Stimulated activated effector memory CD8-positive, alpha-beta T cell treated with anti-CD3 and anti-CD28 coated beads, Interleukin-12 subunit alpha, Interleukin-12 subunit beta, amount 100 ng/mL, for 72 hours (primary cell): ENCODE data around the gene NKIRAS1.
"Not testable (repeated sequence)": the region's sequence is repeated elsewhere in the genome, so short reads cannot be mapped to it uniquely, and the experiment has no call there.

ENCODE experiments used
- ATAC-seq: fragments of 150-1000 bp; cut with Tn5 transposase; 2 replicates; pipeline ENCODE4 v1.10.0; 2021
- DNase-seq, 2 donors: peaks; one replicate each; pipeline ENCODE4 v3.0.0; 2021 to 2022; ENCODE audit warnings: low spot score in 2 of 2
- H3K27ac Mint-ChIP-seq: one replicate; pipeline ENCODE4 v1.8.0; 2022; ENCODE audit warnings: mild to moderate bottlenecking, mixed read lengths
- H3K36me3 Mint-ChIP-seq: one replicate; pipeline ENCODE4 v1.8.0; 2022; ENCODE audit warnings: mild to moderate bottlenecking, mixed read lengths
- H3K4me1 Mint-ChIP-seq: one replicate; pipeline ENCODE4 v1.8.0; 2022; ENCODE audit warnings: mixed read lengths
- H3K4me3 Mint-ChIP-seq: one replicate; pipeline ENCODE4 v1.8.0; 2022; ENCODE audit warnings: mild to moderate bottlenecking, mixed read lengths
- H3K9me3 Mint-ChIP-seq: one replicate; pipeline ENCODE4 v1.8.0; 2022; ENCODE audit warnings: mixed read lengths

The NKIRAS1 gene

GRCh38 chr3:23920151-23920655 lies 3.4 kb upstream of the NKIRAS1 start:
- Mint-ChIP-seq H3K36me3 (peaks cover 75% of the 10 kb centered on the region), H3K4me3 (peak overlapping the region; percentile 95), H3K4me1 (peaks cover 34% of the 10 kb centered on the region), H3K9me3 (no peaks in the 10 kb centered on the region), H3K27ac (peak overlapping the region; percentile 99)
- ATAC-seq, result no peak
- no peak for DNase-seq

DNA sequence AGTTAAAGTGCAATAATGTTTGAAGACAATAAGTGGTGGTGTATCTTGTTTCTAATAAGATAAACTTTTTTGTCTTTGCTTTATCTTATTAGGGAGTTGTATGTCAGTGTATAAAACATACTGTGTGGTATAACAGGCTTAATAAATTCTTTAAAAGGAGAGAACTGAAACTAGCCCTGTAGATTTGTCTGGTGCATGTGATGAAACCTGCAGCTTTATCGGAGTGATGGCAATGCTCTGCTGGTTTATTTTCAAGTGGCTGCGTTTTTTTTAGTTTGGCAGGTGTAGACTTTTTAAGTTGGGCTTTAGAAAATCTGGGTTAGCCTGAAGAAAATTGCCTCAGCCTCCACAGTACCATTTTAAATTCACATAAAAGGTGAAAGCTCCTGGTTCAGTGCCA lies 2.8 kb upstream of the NKIRAS1 start:
- no peak for DNase-seq
- Mint-ChIP-seq H3K4me1 (peaks cover 40% of the 10 kb centered on the region), H3K4me3 (peak overlapping the region; percentile 95), H3K27ac (peak overlapping the region; percentile 99), H3K9me3 (no peaks in the 10 kb centered on the region), H3K36me3 (peaks cover 75% of the 10 kb centered on the region)
- no peak for ATAC-seq

DNA sequence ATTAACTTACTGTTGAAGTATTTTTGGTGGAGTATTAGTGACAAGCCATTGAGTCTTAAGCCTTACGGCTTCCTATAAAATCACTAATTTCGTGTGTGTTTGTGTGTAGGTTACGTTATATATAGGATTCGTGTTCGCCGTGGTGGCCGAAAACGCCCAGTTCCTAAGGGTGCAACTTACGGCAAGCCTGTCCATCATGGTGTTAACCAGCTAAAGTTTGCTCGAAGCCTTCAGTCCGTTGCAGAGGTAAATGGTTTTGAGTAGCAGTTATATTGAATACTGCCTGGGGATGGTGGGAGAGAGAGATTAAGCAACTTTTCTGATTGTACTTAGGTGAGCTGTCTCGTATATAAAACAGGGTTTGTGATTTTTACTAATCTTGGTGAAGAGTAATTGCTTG lies 1.5 kb upstream of the NKIRAS1 start:
- H3K4me3 Mint-ChIP-seq, result peak overlapping the region; percentile 95
- H3K9me3 Mint-ChIP-seq, result not testable (repeated sequence)

GRCh38 chr3:23917679-23918303 lies 1.0 kb upstream of the NKIRAS1 start:
- ATAC-seq, H3K9me3 Mint-ChIP-seq, DNase-seq: not testable (repeated sequence)
- H3K36me3 Mint-ChIP-seq, result peaks cover 65% of the 10 kb centered on the region
- peak overlapping the region; percentile 99 for H3K27ac Mint-ChIP-seq
- H3K4me1 Mint-ChIP-seq, result peaks cover 42% of the 10 kb centered on the region
- peak overlapping the region; percentile 95 for H3K4me3 Mint-ChIP-seq

More for the DNA sequence above, 1.5 kb upstream of the NKIRAS1 start:
- Mint-ChIP-seq H3K36me3 (peaks cover 70% of the 10 kb centered on the region), H3K27ac (peak overlapping the region; percentile 99), H3K4me1 (peaks cover 42% of the 10 kb centered on the region)
- not testable (repeated sequence) for ATAC-seq, DNase-seq

GRCh38 chr3:23916152-23916885 lies 471 bp downstream of the NKIRAS1 start:
- Mint-ChIP-seq H3K9me3 (no peaks in the 10 kb centered on the region), H3K4me3 (peak overlapping the region; percentile 95), H3K27ac (peak overlapping the region; percentile 99), H3K36me3 (peaks cover 50% of the 10 kb centered on the region), H3K4me1 (peaks cover 42% of the 10 kb centered on the region)
- peak; percentile 61 for ATAC-seq
- DNase-seq, result no peak

DNA sequence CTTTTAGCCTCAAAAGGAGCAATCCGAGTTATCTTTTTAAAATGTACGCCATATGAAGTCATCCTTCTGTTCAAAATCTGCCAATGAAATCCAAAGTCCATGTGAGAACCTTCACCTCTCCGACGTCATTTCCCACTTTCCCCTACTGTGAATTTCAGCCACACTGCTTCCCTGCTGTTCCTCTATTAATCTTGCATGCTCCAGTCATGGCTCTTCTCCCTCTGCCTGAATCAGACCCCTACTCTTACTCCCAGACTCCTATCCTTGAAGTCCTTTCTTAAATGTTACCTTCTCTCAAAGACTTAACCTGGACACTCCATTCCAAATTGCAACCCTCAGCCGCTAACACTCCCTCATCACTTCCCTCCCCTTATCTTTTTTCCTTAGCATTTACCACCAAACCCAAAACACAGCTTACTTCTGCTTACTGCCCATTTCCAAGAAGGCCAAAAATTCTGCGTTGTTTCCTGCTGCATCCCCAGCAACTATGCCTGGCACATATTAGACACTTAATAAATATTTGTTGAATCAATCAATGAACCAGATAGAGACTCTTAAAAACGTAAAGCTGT lies 1.2 kb downstream of the NKIRAS1 start:
- DNase-seq (no peak), ATAC-seq (no peak)
- Mint-ChIP-seq H3K4me3 (peak overlapping the region; percentile 95), H3K9me3 (no peaks in the 10 kb centered on the region), H3K27ac (peak overlapping the region; percentile 4), H3K4me1 (peaks cover 42% of the 10 kb centered on the region), H3K36me3 (peaks cover 47% of the 10 kb centered on the region)

- H3K9me3 Mint-ChIP-seq, result no peaks in the 10 kb centered on the region
- ATAC-seq, result no peak
- H3K4me3 Mint-ChIP-seq, result no peak overlapping the region
- no peak overlapping the region for H3K27ac Mint-ChIP-seq
- H3K4me1 Mint-ChIP-seq, result peaks cover 30% of the 10 kb centered on the region
- peaks cover 46% of the 10 kb centered on the region for H3K36me3 Mint-ChIP-seq
- DNase-seq, result no peak
Observed at GRCh38 chr3:23913873-23914743, 2.7 kb downstream of the NKIRAS1 start.

- H3K9me3 Mint-ChIP-seq, result no peaks in the 10 kb centered on the region
- no peak overlapping the region for H3K4me3 Mint-ChIP-seq
- no peak overlapping the region for H3K27ac Mint-ChIP-seq
Observed at GRCh38 chr3:23913182-23913581, 3.6 kb downstream of the NKIRAS1 start.

GRCh38 chr3:23912335-23912734 lies 4.5 kb downstream of the NKIRAS1 start:
- H3K27ac Mint-ChIP-seq, ATAC-seq, H3K4me3 Mint-ChIP-seq: not testable (repeated sequence)

More at GRCh38 chr3:23913182-23913581, 3.6 kb downstream of the NKIRAS1 start:
- DNase-seq (no peak), ATAC-seq (no peak)
- Mint-ChIP-seq H3K36me3 (peaks cover 44% of the 10 kb centered on the region), H3K4me1 (peaks cover 21% of the 10 kb centered on the region)

DNA sequence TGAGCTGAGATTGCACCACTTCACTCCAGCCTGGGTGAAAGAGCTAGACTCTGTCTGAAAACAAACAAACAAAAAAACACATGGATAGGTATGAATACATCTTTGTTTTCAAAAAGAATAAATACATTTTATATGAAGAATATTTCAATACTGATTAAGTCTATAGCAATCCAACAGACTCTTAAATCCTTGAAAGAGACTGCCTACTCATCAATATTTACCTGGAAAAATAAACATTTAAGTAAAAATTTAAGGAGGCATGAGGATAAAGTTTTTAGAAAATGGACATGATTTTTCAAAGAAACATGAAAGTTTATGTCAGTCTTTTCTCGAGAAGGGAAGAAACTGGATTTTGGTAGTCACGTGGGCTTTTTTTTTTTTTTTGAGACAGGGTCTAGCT lies 5.4 kb downstream of the NKIRAS1 start:
- H3K36me3 Mint-ChIP-seq, result peaks cover 26% of the 10 kb centered on the region
- DNase-seq (no peak), ATAC-seq (no peak)
- H3K9me3 Mint-ChIP-seq, result no peaks in the 10 kb centered on the region
- peaks cover 16% of the 10 kb centered on the region for H3K4me1 Mint-ChIP-seq
- H3K27ac Mint-ChIP-seq, result no peak overlapping the region
- no peak overlapping the region for H3K4me3 Mint-ChIP-seq

More at GRCh38 chr3:23912335-23912734, 4.5 kb downstream of the NKIRAS1 start:
- H3K9me3 Mint-ChIP-seq, DNase-seq: not testable (repeated sequence)
- peaks cover 16% of the 10 kb centered on the region for H3K4me1 Mint-ChIP-seq
- peaks cover 35% of the 10 kb centered on the region for H3K36me3 Mint-ChIP-seq

DNA sequence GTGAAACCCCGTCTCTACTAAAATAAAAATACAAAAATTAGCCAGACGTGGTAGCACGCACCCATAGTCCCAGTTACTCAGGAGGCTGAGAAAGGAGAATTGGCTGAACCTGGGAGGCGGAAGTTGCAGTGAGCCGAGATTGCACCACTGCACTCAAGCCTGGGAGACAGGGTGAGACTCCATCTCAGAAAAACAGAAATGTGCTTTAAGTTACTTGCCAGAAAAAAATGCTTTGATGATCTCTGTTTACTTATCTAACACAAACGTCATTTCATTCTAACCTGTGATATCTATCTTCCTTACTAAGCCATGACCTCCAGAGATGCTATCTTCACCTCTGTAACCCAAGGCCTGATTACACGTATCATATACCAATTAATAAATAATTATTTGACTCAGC lies 7.4 kb downstream of the NKIRAS1 start:
- Mint-ChIP-seq H3K27ac (no peak overlapping the region), H3K4me3 (no peak overlapping the region), H3K4me1 (no peaks in the 10 kb centered on the region), H3K36me3 (peaks cover 25% of the 10 kb centered on the region), H3K9me3 (no peaks in the 10 kb centered on the region)
- no peak for ATAC-seq
- no peak for DNase-seq

- Mint-ChIP-seq H3K27ac (no peak overlapping the region), H3K36me3 (peaks cover 36% of the 10 kb centered on the region), H3K4me3 (no peak overlapping the region), H3K9me3 (no peaks in the 10 kb centered on the region), H3K4me1 (no peaks in the 10 kb centered on the region)
- DNase-seq (no peak), ATAC-seq (no peak)
Observed at GRCh38 chr3:23904545-23904944, 12.2 kb downstream of the NKIRAS1 start.

- Mint-ChIP-seq H3K27ac (no peak overlapping the region), H3K9me3 (no peaks in the 10 kb centered on the region), H3K4me3 (no peak overlapping the region), H3K4me1 (no peaks in the 10 kb centered on the region), H3K36me3 (peaks cover 48% of the 10 kb centered on the region)
- DNase-seq (no peak), ATAC-seq (no peak)
Observed at GRCh38 chr3:23900744-23901143, 16.0 kb downstream of the NKIRAS1 start.

- ATAC-seq (no peak), DNase-seq (no peak)
- Mint-ChIP-seq H3K4me1 (peaks cover 7% of the 10 kb centered on the region), H3K9me3 (no peaks in the 10 kb centered on the region), H3K4me3 (no peak overlapping the region), H3K36me3 (peaks cover 47% of the 10 kb centered on the region), H3K27ac (peak overlapping the region; percentile 16)
Observed at GRCh38 chr3:23895181-23895580, 21.6 kb downstream of the NKIRAS1 start.
